ENCODE results near the gene TFEB.

Gene TFEB

GRCh38 chr6:41655176-41655575 is 80.2 kb downstream of the TFEB start:
- no peak for DNase-seq (ENCODE audit: low read depth in 4 of 4, low spot score in 1 of 4)

DNA sequence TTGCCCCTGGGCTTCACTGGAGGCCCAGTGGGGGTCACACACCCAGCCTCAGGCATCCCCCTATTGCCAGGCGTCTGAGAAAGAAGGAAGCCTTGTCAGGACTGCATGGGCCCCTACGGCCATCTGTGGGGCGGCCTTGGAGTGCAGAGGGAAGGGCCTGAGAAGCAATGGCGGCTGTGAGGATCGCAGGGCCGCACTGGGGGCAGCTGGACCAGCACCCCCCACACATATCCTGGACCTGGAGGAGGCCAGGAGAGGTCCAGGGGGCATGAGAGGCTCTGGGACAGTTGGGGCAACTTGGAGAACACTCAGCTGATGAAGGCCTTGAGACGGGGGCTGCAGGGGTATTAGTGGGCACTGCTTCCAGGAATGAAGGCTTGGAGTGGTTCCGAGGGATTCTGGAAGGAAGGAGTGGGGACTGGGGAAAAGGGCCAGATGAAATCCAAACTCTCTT is 80.7 kb downstream of the TFEB start:
- no peak for DNase-seq (ENCODE audit: low read depth in 4 of 4, low spot score in 1 of 4)

DNA sequence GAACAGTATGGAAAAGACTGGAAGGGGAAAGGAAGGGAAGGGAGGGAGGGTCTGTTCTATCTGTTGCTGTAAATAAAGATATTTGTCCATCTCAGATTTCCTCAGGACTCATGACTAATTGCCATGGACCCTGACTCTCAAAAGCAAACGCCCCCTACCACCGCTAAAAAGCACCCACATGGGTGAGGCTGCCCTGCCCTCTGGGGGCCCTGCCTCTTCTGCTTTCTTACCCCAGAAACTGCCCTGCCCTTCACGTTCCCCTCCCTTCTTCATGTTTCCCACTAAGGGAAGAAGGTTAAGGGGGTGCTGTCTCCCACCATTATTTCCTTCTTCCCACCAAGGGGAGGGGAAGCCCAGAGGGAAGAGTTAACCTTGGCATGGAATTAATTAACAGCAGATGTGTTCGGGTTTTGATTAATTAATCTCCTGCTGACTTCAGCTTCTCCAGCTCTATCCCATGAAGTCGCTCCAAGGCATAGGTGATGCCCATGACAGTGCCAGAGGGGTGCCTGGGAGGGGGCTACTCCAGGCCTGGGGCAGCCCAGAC is 81.2 kb downstream of the TFEB start:
- DNase-seq (ENCODE audit: low read depth in 4 of 4, low spot score in 1 of 4), result no peak

DNA sequence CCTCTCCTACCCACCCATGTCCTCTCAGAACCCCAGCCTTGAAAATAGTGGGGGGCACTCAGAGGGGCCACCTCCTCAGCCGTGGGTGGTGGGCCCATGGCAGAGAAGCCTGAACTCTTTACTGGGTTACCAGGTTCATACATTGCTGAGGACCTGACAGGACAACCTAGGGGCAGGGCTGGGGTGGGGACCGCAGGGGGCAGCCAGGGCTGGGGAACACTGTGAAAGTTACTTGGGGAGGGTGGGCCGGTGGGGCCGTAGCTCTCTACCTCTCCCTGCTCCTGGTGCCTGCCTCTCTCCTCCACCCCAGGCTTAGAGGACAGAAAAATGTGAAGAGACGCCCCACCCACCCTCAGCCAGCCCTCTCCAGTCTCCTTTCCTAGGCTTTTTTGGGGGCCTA is 81.7 kb downstream of the TFEB start:
- DNase-seq (ENCODE audit: low read depth in 4 of 4, low spot score in 1 of 4), result no peak

DNA sequence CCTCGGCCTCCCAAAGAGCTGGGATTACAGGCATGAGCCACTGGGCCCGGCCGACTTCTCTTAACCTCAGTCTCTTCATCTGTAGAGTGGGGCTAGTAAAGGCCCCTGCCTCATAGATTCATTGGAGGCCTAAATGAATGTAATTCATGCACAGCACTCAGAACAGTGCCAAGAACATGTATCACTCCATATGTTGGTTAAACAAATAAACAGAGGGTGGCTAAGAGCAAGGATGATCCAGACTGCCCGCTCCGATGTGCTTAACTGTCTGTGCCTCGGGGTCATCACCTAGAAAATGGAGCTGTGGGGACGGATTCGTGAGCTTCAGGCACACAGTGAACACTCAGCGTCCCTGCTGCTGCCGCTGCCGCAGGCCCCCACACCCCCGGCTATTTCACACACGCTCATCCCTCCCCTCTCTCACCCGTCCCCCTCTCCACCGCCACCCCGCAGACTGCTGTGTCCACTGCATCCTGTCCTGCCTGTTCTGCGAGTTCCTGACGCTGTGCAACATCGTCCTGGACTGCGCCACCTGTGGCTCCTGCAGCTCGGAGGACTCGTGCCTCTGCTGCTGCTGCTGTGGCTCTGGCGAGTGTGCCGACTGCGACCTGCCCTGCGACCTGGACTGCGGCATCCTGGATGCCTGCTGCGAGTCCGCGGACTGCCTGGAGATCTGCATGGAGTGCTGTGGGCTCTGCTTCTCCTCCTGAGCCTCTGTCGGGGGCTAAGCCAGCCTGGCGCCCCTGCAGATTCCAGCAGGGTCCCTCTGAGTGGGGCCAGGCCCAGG is 82.3 kb downstream of the TFEB start:
- no peak for DNase-seq (ENCODE audit: low read depth in 4 of 4, low spot score in 1 of 4)

- DNase-seq (ENCODE audit: low read depth in 4 of 4, low spot score in 1 of 4), result no peak
Observed at GRCh38 chr6:41651962-41652657, 83.3 kb downstream of the TFEB start.

DNA sequence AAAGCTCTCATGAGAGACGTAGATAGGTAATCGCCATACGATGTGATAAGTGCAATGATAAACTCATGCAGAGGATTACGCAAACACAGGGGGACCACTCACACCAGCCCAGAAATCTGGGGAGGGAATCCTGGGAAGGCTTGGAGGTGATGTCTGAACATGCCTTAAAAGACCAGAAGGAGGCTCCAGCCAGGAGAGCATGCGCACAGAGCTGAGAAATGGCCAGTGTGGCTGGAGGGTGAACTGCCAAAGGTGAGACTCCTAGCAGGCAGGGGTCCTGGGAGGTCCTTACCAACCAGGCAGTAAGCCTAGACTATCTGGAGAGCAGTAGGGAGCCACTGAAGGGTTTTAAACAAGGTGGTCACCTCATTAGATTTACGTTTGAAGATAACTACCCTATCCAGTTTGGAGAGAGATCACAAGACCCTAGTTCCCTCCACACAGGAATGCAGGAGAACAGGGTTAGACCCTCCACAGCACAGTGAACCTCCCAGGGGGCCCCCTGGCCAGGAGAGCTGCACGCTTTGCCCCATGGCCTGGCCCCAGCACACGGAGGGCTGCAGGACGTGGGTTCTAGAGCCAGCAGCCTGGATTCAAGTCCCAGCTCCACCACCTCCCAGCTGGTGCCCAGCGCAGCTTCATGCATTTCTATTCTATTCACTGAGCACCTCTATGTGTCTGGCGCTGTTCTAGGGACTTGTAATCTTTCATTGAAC is 84.0 kb downstream of the TFEB start:
- DNase-seq (ENCODE audit: low read depth in 4 of 4, low spot score in 1 of 4), result no peak

- DNase-seq (ENCODE audit: low read depth in 4 of 4, low spot score in 1 of 4), result no peak
Observed at GRCh38 chr6:41650120-41650519, 85.3 kb downstream of the TFEB start.

DNA sequence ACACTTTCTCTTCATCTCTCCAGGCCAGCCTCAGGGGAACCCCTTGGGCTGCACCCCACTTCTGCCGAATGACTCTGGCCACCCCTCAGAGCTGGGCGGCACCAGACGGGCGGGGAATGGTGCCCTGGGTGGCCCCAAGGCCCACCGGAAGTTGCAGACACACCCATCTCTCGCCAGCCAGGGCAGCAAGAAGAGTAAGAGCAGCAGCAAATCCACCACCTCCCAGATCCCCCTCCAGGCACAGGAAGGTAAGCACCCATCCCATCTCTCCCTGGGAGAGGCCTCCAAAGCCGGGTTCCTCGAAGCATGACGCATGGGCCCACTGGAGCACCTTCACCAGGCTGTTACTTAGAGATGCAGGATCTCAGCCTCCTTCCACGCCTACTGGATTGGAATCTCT is 85.8 kb downstream of the TFEB start:
- no peak for DNase-seq (ENCODE audit: low read depth in 4 of 4, low spot score in 1 of 4)

GRCh38 chr6:41648921-41649320 is 86.5 kb downstream of the TFEB start:
- no peak for DNase-seq (ENCODE audit: low read depth in 4 of 4, low spot score in 1 of 4)

GRCh38 chr6:41648070-41648585 is 87.3 kb downstream of the TFEB start:
- no peak for DNase-seq (ENCODE audit: low read depth in 4 of 4, low spot score in 1 of 4)

DNA sequence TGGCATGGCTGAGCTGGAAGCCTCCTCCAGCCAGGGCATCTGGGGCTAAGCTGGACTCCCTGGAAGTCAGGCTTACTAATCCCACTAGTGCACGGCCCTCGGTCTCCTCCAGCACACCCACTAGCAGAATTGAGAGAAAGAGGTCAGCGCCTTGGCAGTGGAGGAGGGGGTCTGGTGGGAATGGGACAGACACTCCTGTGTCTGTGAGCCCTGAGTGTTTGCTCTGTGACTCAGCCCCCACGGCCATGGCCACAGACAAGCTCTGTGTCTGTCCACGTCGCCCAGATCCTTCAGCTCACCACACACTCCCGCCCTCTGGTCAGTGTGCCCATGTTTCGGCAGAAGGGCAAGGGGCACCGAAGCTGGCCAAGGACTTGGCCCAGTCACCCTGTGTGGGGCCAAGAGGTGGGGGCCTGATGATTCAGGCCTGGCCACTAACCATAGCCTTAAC is 88.3 kb downstream of the TFEB start:
- DNase-seq (ENCODE audit: low read depth in 4 of 4, low spot score in 1 of 4), result no peak

GRCh38 chr6:41646026-41646795 is 89.2 kb downstream of the TFEB start:
- DNase-seq (ENCODE audit: low read depth in 4 of 4, low spot score in 1 of 4), result no peak

GRCh38 chr6:41645007-41645618 is 90.3 kb downstream of the TFEB start:
- no peak for DNase-seq (ENCODE audit: low read depth in 4 of 4, low spot score in 1 of 4)

- DNase-seq (ENCODE audit: low read depth in 4 of 4, low spot score in 1 of 4), result no peak
Observed at GRCh38 chr6:41644297-41644879, 91.0 kb downstream of the TFEB start.

- DNase-seq (ENCODE audit: low read depth in 4 of 4, low spot score in 1 of 4), result no peak
Observed at GRCh38 chr6:41643899-41644269, 91.5 kb downstream of the TFEB start.

DNA sequence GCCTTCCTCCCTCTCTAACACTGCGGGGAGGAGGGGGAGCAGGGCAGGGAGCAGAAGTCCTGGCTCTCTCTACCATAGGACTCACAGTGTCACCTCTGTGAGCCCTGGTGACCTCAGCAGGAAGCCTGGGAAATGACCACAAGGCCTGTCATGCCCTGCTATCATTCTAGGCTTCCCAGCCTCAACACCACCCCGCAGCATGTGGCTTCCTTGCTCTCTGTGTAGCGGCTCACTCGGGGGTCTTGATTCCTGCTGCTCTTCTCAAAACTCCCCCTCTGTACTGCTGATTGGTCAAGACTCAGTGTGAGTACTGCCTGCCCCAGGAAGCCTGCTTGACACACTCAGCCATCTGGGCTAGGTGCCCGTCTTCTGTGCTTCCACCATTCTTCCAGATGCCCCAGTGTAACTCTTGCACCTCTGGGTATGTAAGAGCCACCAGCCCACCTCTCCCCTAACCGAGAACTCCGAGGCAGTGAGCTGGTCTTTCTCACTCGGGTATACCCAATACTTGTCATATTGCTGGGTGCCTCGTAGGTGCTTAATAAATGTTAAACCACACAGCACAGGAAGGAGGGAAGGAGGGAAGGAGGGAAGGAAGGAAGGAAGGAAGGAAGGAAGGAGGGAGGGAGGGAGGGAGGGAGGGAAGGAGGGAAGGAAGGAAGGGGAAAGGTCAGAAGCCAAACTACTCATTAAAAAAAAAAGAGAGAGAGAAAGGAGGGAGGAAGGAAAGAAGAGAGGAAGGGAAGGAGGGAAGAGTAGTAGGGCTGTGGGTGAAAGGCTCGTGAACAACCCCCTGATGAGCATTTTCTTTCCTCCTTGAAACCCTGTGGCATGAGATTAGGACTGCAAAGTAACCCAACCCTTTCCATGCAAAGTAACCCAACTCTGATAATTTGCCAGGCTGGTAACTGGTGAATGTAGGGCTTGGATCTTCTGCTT is 92.2 kb downstream of the TFEB start:
- DNase-seq (ENCODE audit: low read depth in 4 of 4, low spot score in 1 of 4), result no peak

DNA sequence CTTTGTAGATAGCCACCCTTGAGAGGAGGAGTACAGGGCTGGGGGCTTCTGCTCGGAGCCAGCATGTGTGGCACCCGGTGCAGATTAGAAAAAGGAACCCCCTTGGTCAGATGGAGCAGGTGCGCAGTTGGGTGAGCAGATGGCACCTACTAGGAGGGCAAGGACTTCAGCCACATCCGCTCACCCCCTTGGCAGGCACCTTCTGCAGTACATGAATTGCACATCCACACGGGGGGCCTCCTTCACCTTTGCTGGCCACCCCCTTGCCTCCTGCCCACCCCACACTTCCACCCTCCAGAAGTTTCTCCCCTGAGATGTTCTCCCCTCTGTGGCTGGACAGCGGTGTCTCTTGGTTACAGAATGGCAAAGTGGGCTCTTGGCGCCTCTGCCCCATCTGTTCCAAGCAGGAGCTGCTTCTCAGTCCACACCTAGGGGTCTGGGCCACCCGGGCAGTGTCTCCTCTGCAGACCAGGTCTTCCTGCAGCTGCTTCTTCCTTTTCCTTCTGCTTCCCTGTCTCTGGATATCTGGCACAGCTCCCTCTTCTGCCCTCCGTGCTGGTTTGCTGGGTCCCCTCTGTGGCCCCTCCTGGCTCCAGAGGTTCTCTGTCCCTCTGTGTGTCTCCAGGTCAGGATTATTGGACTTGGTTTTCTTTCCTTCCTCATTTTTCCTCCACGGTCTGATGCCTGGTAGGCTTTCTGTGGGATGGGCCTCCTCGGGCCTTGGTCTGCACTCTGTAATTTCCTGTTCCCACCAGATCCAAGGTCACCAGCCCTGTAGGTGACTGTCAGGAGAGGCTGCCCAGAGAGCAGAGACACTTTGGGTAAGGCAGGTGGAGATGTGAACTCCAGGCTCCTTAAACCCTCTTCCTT is 93.1 kb downstream of the TFEB start:
- DNase-seq (ENCODE audit: low read depth in 4 of 4, low spot score in 1 of 4), result no peak

All from stimulated activated CD4-positive, alpha-beta T cell treated with anti-CD3 and anti-CD28 coated beads, Interleukin-1b, Interleukin-23, amount 100 ng/mL, for 24 hours (primary cell).